ENCODE data around the gene RAB12.

GRCh38 chr18:8632386-8632785 lies 23.1 kb downstream of the RAB12 start:
- TF ChIP-seq, protein P1, sequence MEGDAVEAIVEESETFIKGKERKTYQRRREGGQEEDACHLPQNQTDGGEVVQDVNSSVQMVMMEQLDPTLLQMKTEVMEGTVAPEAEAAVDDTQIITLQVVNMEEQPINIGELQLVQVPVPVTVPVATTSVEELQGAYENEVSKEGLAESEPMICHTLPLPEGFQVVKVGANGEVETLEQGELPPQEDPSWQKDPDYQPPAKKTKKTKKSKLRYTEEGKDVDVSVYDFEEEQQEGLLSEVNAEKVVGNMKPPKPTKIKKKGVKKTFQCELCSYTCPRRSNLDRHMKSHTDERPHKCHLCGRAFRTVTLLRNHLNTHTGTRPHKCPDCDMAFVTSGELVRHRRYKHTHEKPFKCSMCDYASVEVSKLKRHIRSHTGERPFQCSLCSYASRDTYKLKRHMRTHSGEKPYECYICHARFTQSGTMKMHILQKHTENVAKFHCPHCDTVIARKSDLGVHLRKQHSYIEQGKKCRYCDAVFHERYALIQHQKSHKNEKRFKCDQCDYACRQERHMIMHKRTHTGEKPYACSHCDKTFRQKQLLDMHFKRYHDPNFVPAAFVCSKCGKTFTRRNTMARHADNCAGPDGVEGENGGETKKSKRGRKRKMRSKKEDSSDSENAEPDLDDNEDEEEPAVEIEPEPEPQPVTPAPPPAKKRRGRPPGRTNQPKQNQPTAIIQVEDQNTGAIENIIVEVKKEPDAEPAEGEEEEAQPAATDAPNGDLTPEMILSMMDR (conservative IDR thresholded peaks at IDR 0.05), result no peak
- TF ChIP-seq EZH2 (IDR thresholded peaks at IDR 0.05; ENCODE audit: low read depth), result no peak
